HG02642 (cell line): ENCODE measurements around the gene PRPF6.
A peak's percentile ranks its signal among the peaks of the same experiment; 100 is the strongest.
"Not testable (repeated sequence)": the region's sequence is repeated elsewhere in the genome, so short reads cannot be mapped to it uniquely, and the experiment has no call there.

Source experiments
- ATAC-seq: cut with Tn5 transposase; IDR thresholded peaks from one replicate; pipeline ENCODE4 v1.9.1; 2021; ENCODE audit warnings: mild to moderate bottlenecking; ENCODE audit not compliant: unreplicated experiment, poor library complexity

Gene PRPF6

DNA sequence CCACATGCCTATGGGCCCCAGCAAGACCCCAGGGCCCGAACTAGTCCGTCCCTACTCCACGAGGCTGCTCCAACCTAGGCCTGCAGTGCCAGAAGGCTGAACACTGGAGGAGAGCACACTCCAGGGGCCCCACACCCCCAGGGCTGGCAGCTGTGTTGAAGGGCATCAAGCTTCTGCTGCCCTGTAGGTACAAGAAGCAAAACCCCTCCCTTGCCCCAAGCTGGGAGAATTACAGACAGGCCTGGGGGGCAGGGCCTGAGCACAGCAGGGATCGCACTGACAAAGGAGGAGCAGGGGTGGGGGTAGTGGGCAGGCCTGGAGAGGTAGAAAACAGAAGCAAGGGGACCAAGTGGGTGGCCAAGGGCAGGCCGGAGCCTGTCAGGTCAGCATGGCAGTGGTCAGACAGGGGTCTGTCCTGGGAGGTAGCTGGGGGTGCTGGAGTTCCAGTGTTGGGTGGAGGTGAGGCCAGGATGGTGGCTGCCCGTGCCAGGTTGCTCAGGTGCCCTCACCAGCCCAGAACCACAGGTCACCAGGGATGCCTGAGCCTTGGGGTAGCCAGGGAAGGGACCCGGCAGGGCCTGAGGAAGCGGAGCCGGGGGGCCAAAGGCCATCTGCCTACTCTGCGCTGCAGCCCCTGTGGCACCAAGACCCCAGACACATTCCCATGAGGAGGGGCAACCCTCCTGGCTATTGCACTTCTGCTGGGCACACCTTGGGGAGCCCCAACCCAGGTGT lies 21.8 kb upstream of the PRPF6 start:
- no peak for ATAC-seq

DNA sequence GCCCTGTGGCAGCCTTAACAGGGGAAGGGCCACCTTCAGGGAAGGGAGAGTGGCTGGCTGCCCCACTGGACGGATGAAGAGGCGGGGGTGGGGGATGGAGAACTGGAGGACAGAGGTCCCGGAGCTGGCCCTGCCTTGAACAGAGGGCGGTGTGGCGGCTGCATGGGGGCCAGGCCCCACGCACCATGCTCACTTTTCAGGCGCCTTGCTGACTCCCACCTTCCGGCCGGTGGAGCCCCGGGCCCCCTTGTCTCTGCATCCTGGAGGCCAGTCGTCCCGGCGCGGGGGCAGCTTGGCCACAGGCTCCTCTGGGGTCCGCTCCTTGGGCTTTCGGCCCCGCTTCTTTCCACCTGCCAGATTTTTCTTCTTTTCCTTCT lies 21.2 kb upstream of the PRPF6 start:
- ATAC-seq: no peak

DNA sequence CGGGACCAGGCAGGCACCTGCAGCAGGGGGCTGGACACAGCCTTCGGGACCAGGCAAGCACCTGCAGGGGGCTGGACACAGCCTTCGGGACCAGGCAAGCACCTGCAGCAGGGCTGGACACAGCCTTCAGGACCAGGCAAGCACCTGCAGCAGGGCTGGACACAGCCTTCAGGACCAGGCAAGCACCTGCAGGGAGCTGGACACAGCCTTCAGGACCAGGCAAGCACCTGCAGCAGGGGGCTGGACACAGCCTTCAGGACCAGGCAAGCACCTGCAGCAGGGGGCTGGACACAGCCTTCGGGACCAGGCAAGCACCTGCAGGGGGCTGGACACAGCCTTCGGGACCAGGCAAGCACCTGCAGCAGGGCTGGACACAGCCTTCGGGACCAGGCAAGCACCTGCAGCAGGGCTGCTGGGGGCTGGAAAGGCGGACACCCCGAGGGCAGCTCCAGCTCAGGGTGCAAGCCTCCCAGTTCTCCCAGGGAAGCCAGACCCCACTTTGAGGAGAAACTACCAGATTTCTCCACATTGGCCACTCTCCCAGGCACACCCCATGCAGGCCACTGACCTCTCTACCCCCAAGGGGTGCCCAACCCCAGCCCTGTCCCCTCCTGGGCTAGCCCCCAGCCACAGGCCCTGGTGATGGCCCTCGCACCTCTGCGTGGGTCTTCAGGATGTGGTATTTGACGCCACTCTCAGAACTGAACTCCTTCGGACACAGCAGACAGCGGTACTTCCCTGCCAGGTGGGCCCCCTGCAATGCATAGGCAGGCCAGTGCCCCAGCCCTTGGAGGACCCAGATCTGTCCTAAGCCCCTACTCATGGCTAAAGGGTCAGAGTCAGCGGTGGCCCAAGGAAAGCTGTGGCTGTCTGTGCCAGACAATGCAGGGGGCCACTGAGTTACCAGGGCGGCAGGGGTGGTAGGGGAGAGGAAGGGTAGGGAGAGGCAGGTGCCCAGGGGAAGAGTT lies 20.0 kb upstream of the PRPF6 start:
- ATAC-seq: not testable (repeated sequence)

DNA sequence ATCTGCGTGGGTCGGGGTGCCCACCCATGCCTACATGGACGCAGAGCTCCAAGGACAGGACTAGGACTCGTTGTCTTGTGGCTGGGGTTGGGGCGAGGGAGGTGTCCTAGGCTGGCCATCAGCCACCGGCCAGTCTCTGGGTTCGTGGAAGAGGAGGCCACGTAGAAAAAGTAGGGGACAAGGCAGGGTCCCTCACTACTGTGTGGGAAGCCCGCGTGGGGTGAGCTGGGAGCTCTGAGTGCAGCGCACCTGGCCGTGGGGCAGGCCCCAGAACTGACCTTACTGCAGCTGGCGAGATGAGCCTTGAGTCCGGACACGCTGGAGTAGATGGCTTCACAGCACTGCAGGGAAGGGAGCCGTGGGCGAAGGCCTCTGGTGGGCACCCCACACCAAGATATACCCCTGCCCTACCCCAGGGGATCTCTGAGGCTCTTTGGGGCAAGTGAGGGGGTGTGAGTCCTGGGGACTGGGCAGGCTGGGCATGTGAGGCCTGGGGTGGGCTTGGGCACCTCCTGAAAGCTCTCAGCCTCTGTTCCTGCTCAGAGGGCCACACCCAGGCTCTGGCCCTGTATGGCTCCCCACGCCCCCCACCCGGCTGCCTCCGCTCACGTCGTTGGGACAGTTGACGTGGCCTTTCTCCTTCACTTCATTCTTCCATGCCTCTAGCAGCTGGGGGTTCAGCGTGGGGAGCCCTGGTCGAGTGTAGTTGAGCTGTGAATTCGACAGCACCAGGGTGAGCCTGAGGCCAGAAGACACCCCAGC lies 19.1 kb upstream of the PRPF6 start:
- ATAC-seq: no peak

DNA sequence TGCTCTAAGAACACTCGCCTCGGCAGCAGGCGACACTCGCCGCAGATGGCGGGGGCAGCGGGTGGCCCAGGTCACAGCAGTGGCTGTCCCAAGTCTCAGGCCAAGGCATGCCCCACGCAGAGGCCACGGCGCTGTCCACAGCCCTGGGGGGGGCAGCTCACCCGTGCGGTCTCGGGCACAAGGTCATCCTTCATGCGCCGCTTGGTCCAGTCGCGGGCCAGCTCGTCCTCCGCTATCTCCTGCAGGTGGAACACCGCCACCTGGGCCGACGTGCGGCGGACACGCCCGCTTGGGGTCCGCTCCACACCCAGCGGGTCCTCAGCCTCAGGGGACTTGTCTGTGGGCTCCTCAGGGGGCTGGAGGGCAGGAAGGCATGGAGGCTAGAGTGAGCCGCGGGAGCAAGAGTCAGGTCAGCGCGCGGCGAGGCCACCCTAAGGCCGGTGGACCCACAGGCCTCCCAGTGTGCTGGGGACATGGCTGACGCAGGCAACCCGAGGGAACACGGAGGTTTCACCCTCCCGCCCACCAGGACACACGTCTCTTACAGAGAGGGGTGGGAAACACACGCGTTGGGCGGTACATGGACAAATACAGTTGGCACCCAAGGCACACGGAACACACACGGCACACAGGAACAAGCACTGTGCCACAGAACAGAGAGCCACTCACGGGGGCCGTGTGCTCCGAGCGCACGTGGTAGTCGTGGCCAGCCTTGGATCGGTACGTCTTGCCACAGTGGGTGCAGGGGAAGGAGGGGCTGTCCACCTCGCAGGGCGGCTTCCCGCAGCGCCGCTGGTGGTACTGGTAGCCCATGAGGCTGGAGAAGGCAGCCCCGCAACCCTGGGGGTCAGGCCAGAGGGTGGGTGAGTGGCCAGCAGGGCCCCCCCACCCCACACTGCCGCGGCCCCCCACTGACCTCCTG lies 18.2 kb upstream of the PRPF6 start:
- no peak for ATAC-seq

DNA sequence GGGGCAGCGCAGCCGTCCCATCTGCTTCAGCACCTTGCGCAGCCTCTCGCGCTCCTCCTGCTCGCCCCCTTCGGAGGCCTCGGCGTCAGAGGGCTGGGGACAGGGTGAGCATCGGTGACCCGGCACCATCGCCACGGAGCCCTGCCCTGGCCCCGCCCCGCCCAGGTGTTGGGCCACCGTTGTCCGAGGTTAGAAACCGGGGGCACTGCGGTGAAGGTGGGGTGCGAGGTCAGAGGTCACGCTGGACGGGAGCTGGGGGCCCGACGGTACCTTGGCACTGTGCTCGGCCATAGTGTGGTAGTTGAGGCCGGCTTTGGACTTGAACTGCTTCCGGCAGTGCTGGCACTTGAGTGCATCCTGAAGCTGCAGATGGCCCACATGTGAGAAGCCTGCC lies 17.6 kb upstream of the PRPF6 start:
- no peak for ATAC-seq

DNA sequence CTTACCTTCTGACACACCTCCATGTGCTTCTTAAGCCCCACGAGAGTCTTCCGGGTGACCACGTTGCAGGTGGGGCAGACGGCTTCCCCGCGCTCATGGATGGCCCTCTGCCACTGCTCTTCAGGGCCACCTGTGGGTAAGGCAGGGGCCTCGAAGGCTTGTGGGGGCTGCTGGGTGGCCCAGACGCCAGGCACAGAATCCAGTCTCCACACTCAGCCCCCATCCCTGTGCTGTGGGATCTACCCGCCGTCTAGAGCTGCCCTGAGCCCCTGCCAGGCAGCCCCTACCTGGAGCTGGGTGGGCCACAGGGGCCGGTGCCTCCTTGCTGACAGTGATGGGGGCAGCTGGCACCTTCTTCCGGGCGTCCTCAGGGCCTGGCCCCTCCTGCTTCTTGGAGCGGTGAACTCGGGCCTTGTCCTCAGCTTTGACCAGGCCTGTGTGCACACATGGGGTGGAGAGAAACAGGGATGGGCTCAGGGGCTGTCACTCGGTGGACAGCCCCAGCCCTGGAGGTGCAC lies 17.1 kb upstream of the PRPF6 start:
- ATAC-seq: no peak

DNA sequence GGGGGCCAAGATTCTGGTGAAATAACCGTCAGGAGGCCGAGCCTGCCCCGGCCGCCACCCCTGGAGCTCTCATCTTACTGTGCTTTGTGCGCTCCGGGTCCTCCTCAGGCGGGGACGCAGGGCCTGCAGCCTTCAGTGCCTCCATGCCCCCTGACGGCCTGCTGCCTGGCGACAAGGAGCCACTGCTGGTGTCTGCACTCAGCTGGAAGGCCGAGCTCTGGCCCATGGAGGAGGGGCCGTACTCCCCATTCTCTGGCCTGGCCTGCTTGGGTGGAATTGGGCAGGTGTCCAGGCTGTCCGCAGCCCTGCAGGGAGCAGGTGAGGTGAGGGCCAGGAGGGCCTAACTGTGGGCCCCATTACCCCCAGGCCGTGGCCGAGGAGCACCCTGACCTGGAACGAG lies 16.5 kb upstream of the PRPF6 start:
- no peak for ATAC-seq

DNA sequence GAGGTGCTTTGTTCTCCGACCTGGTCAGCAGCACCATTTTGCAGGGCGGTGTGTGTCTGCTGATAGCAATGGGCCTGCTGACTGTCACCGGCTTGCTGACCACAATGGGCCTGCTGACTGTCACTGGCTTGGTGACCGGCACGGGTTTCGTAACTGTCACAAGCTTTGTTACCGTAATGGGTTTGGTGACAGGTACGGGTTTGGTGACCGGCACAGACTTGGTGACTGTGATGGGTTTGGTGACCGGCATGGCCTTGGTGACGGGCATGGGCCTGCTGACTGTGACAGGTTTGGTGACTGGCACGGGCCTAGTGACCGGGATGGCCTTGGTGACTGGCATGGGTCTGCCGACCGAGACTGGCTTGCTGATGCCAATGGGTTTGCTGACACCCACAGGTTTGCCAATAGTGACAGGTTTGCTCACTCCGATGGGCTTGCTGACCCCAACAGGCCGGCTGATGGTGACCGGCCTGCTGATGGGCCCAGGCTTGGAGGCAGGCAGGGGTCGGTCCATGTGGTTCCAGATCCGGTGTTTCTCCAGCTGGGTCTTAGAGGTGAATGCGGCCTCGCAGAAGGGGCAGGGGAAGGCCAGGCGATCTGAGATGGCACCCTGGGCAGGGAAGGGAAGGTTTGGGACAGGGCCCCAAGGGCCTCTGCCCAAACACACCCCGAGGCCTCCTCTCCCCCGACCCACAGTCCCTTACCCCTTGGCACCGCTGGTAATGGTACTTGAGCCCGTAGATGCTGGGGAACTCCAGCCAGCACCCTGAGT lies 14.6 kb upstream of the PRPF6 start:
- no peak for ATAC-seq

DNA sequence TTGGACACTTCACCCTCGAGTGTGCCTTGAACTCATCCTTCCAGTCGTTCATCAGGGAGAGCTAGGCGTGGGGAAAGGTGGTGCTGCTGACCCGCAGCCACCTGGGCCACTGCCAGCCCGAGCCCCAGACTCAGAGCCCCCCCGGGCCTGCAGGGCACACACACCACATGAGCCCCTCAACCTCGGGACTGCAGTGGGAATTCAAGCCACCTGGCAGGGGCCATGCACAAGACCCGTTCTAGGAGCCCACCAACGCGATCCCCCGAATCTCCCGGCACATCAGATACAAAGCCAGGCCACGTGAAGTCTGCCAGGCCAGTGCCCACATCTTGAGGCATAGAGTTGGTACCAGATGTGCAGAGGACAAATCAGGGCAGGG lies 14.0 kb upstream of the PRPF6 start:
- ATAC-seq: no peak

DNA sequence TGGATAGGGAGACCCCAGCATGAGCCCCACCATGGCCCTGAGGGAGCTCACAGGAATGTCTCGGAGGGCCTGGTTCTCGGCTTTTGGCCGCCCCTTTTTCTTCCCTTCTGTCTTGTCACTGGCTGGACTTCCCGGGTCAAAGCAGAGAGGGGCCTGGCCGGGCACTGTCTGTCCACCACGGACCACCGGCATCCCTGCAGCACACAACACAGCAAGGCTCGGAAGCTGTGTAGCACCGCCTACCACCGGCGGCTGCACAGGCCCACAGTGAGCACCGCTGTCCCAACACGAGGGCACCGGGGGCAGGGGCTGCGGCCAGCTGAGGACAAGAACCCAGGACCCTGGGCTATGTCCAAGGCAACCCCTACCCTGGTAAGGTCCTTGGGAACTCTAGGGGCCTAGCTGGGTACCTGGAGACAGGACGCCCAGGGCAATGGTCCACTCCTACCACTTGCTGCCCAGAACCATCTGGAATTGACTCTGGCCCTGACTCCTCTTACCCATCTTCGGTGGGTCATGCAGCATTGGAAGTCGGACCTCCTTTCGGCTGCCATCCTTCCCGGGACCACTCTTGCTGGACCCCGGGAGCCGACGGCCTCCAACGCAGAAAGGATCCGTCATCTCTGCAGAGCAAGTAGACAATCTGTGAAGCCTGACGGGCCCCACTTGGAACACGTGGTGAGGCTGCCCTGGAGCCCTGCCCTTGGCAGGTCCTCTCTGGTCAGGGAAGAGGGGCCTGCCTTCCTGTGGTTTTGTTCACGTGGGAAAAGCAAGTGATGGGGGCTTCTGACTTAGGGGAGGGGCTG lies 13.4 kb upstream of the PRPF6 start:
- ATAC-seq: no peak

DNA sequence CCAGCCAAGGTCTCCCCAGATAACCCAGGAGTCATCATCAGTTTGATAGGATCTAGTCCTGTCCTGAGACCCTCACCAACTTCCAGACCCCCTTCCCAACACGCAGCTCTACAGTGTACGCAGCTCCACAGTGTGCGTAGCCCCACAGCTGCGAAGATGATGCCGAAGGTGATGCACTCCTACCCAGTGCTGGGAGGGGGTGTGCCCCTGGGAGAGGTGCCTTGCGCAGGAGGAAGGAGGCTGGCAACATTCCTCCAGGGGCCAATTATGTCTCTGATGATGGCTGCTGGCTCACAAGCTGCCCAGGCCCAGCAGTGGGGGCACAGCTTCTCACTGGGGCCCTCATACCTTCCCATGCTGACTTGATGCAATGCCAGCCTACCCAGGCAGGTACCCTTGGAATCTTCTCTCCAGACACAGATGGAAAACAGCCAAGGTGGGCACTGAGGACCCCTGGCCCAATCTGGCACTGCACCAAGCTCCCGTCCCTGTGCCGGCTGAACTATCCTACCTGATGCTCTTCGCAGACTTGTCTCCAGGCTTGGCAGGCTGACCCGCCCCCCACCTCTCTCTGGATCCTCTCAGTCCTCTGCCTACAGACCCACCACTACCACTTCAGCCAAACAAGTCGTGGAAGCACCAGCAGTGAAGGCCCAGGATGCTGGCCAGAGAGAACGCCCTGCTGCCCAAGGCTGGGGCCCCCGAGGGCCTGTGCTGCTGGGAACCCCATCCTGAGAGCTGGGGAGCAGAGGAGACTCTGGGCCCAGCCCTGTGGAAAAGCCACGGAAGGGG lies 12.6 kb upstream of the PRPF6 start:
- no peak for ATAC-seq

DNA sequence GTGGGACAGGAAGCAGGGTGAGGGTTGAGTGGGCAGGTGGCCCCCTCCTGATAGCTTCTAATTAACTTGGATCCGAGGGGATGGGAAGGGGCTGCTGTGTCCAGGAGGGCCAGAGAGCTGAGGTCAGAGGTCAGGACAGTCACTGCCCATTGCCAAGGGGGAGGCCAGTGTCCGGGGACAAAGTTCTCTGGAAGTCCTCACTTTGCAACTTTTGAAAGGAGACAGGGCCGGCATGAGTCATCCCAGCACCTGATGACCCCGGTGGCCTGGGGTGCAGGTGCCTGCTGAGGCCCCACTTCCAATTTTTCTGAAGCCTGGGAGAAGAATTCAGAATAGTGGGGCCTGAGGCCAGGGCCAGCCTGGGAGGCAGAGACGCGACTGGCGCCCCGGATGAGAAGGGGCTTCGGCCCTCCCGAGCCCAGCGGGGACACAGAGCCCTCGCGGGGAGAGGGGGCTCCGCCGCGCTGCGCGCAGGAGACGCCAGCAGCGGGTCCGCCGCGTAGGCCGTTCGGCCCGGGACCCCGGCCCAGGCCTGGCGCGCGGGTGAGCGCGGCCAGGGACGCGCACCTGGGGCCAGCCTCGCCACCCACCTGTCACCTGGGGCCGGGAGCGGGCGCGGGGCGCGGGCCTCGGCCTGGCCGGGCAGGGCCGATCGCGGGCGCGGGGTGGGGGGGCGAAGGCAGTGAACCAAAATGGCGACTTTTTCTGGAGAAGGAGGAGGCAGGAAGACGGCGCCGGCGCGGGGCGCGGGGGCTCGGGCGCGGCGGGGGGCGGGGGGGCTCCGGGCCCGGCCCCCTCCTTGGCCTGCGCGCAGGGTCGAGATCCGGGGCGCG lies 11.8 kb upstream of the PRPF6 start:
- peak; percentile 14 for ATAC-seq

DNA sequence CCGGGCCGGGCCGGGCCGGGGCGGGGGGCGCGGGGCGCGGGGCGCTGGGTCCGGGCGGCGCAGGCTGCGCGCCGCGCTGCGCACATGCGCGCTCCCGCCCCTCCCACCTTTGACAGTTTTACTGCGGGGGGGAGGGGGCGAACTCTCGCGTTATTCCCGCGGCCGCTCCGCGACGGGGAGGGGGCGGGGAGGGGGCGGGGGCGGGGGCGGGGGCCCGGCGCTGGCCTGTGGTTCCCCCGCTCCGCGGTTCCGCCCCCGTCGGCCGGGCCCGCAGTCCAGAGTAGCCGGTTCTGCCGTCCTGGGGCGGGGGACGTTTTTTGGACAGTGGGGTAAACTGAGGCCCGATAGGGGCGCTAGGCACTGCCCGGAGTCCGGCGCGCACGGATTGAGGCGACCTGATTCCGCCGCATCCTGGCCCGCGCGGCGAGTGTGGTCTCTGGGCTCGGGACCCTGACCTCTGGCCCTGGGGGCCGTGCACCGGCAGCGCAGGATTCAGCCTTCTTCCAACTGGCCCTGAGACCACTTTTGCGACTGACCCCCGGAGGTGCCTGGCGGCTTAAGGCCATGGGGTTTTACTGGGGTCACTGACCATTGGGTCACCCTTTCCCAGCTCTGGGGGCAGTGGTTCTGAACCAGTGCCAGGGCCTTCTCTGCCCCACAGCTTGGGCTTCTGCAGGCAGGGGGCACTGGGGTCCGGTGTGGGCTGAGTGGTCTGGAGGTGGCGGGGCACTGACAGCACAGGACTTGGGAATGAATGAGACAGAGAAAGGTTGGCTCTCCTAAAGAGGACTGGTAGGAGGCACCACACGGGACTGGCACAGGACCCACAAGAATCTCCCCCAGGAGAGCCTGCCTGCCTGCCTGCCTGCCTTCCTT lies 10.9 kb upstream of the PRPF6 start, which contains the start of gene ZNF512B:
ZNF512B (minus strand) TSS at position 93 of the 876 bp plus-strand sequence. CDS start 1,980 bp downstream, outside the sequence.
- peak; percentile 36 for ATAC-seq

DNA sequence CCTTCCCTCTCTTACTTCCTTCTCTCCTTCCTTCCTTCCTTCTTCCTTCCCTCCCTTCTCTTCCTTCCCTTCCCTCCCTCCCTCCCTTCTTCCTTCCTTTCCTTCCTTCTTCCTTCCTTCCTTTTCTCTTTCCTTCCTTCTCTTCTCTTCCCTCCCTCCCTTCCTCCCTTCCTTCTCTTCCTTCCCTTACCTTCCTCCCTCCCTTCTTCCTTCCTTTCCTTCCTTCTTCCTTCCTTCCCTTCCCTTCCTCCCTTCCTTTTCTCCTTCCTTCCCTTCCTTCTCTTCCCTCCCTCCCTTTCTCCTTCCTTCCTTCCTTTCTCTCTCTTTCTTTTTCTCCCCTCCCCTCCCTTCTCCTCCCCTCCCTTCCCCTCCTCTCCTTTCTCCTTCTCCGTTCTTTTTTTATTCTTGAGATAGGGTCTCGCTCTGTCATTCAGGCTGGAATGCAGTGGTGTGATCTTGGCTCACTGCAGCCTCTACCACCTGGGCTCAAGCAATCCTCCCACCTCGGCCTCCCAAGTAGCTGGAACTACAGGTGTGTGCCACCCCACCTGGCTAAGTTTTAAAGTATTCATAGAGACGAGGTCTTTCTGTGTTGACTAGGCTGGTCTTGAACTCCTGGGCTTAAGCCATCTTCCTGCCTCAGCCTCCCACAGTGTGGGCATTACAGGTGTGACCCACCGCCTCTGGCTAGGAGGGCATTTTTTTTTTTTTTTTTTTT lies 10.1 kb upstream of the PRPF6 start:
- no peak for ATAC-seq
